ENCODE results near the gene NGEF.

Gene NGEF

DNA sequence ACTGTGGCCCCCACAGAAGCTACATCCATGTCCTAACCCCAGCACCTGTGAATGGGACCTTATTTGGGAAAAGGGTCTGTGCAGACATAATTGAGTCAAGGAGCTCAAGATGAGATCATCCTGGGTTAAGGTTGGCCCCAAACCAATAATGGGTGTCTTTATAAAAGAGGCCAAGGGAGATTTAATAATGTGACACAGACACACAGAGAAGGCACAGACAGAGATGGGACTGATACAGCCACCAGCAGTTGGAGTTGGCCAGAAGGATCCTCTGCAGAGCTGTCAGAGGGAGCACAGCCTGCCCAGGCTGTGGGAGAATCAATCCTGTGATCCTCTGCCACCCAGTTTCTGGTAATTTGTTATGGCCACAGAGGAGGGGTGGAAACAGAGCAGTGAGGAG, 116.9 kb downstream of the NGEF start:
- FAIRE-seq = no peak

DNA sequence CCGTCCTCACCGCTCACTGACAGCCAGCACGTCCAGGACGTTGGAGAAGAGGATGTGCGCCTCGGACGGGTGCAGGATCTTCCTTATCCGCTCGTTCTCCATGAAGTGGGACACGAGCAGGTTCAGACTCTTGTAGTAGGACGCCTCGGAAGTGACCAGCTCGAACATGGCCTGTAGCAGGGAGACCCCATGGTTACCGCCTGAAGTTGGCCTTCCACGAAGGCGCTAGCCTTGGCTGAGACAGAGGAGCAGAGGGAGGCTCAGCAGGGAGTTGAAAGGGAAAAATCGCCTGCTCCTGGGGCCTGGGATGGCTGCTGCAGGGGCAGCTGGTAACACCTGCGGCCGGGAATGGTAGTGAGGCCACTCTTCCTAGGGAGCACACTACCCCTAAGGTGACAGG, 118.3 kb downstream of the NGEF start:
- FAIRE-seq = no peak

DNA sequence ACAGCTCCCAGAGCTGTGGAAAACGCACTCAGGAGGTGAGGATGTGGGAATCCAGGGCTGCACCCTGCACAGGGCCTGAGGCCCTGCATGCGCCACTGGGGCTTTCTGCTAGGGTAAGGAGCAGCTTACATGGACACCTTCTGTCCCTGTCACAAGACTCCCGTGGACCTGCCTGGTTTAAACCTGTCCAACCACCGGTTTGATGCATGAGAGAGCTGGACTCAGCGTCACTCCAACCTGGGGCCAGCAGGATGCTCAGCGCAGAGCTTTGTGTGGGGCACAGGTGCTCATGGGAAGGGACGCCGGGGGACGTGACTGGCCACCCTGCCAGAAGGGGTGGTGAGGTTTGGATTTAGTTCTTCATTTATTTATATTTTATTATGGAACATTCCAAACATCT, 118.8 kb downstream of the NGEF start:
- FAIRE-seq = no peak

DNA sequence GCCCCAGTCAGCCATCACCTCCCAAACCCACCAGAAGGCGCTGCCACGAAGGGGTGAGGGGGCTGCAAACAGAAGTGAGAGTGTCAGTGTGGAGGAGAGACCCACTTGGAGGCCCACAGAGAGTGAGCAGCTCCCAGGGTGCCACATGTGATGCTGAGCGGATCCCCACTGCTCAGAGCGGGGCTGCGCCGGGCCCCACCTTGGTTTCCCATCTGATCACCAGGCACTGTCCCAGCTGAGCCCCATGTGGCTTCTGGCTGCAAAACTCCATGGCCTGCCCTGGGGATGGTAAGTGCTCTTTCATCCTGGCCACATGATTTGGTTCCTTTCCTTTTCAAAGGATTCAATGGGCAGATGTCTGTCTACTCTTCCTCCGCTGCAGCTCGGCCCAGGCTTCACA, 119.2 kb downstream of the NGEF start:
- no peak for FAIRE-seq

DNA sequence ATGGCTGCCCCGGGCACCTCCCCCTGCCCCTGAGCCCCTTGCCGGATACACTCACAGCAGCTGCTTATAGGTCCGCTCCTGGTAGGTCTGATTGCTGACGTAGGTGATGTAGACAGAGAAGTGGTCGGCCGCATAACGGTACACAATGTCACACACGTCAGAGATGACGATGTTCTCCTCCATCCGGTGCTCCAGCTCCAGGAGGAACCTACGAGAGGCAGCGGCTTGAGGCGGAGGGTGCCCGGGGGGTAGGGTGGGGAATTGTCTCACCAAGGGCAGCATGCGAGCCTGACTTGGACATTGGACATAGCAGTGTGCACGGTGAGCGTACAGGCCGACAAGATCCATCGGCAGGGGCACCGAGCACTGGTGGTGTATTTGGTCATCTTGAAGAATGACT, 120.2 kb downstream of the NGEF start:
- no peak for FAIRE-seq

DNA sequence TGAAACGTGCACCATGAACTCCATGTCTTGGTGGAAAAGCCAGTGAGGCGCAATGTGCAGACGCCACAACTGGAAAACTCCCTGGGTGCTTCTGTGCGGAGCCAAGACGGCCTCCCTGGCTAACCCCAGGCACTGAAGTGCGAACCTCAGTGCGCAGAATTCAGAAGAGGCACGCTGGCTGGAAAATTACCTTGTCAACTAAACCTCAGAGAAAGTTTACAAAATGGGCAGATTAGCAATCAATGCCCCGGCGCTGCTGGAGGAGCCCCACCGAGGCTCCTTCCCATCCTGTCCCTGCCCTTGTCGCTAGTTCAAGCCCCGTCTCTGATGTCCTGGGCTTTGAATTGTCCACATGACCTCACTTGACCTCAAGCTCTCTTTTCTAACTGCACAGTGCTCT, 120.8 kb downstream of the NGEF start:
- FAIRE-seq = no peak

DNA sequence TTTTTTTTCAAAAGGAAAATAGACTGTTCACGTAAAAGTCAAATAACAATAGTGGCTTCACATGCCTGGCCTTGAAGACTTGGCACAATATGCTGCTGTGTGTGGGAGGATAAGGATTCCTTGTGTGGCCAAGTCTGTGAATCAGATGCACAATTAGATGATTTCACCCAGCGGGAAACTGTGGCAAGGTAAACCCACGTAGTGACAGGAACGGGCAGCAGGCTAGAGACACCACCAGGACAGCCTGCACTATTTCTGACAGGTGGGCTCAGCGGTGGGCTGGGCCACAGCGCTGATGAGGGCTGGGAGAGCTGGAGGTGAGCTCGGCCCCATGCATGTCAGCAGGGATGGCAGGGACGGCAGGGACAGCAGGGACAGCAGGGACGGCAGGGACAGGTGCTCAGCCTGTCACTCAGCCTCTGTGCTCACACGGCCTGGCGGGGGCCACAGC, 121.4 kb downstream of the NGEF start:
- no peak for FAIRE-seq

DNA sequence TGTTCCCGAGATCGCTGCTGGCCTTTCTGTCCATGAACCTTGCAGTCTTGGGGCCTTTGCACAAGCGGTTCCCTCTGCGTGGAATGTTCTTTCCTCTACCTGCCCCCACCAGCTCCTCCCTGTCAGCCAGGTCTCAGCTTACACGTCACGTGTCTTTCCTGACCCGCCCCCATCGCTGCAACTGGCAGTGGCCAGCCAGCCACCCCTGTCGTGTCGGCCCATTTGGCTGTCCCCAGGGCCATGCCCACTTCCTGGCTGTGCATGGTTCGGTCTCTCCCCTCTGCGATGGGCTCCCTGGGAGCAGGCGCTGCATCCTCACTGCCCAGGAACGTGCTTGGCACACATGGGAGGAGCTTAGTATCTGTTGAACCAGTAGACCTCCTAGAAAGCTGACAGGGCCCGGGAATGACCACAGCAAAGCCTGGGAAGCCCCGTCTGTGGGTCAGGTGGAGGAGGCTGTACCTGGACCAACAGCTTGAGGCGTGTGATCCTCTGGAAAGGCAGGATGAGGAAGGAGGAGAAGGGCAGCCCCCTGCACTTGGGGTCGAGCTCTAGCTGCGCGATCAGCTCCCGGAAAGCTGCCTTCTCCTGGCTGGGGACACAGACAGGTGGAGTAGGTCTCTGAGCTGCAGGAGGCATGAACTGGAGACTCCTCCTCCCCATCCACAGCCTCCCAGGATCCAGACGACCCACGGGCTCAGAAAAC, 122.0 kb downstream of the NGEF start:
- no peak for FAIRE-seq

DNA sequence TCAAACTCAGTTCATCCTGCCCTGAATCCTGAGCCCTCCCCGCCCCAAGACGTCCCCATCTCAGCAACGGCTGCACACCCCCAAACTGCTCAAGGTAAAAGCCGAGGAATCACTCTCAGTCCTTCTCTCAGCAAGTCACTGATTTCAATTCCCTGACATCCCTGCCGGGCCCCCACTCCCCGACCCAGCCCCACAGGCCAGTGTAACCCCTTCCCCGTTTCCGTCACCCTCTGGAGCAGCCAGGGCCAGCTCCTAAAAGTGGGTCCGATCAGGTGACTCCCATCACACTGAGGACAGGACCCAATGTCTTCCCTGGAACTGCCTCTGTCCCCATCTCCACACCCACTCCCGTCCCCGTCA, 122.5 kb downstream of the NGEF start:
- FAIRE-seq = no peak

DNA sequence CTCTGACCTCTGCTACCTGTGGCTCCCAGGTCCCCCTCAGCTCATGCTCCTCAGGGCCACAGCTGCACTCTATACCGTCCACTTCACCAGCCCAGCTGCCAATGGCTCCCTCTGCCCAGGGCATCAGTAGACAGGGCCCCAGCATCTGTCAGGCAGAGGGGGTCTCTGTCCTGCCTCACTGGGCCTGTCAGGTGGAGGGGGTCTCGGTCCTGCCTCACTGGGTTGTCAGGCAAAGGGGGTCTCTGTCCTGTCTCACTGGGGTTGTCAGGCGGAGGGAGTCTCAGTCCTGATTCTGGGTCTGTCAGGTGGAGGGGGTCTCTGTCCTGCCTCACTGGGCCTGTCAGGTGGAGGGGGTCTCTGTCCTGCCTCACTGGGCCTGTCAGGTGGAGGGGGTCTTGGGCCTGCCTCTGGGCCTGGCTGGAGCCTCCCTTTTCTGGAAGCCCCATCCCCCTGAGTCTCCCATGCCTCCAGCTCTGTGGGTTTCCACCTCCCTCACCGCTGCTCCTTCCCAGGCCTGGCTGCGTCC, 123.1 kb downstream of the NGEF start:
- FAIRE-seq = no peak

DNA sequence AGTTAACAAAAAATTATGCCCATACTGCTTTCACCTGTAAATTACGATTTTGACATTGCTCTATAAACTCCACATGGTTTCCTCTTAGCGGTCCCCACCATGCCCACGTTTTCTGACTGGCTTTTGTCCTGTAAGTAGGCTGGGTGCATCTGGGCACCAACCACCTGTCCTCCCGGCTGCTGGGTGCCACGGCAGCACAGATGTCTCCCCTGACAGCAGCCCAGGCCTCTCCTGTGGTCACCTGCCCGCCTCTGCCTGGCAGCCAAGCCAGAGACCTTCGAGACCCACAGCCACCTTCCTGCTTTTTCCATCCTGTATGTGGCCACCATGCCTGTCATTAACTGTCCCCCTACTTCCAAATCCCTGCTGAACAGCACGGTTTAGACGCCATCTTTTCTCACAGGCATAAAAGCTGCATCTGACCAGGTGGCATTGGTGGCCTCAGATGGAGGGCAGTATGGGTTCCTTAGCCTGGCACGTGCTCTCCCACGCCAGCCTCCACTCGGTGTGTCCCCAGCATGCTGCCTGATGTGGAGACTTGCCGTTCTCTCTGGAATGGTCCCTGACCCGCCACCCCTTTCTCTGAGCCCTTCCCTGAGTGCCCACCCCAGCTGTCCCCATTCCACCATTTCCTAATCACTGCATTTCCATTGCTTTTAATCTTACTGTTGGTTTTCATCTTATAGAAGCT, 124.1 kb downstream of the NGEF start:
- FAIRE-seq = no peak

DNA sequence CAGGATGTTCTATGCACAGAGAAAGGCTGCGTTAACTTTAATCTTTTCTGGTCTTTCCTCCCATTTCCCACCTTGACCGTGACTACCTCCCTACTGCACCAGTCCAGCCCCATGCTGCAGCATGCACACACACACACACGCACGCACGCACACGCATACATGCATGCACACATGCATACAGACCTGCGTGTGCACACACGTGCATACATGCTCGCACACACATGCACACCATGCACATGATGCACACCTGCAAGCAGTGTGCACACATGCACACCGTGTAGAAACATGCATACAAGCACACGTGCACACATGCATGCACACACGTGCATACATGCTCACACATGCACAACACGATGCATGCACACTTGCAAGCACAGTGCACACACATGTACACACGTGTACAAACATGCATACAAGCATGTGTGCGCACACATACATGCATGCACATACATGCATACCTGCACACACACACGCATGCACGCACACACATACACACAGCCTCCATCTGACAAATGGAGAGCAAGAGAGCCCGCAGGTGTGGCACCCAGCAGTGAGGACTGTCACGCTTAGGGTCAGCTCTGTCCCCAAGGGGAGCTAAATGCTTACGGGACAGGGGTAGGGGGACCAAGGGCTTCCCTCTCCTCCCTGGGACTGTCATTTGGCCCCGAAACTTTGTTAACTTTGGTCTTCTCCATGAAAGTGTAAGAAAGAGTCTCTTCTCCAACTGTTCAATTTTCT, 124.8 kb downstream of the NGEF start:
- FAIRE-seq = no peak

DNA sequence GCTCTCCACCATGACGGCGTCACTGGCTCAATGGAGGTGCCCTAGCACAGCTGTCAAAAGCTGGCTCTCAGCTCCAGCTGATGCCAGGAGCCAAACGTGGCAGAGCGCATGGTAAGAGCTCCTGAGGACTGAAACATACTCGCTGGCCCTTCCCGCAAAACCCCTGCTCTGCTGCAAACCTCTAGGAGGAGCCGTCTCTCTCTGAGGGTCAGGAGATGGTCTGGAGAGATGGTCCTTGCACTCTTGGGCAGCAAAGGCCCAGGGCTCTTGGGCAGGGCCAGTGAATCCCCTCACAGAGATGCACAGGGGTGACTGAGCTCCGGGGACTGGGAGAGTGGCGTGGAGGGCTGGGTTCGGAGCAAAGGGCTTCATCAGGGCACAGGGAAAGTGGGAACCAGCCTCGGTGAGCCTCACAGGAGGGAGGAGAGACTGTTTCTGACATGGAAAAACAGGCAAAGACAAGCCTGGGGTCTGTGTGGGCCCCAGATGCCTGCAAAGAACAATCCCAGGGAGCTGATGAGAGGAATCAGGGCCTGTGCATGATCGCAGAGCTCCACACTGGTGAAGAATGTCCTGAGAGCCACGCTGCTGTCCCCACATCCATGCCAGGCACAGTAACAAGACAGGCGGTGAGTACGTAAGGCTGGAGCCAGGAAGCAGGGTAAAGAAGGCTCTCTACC, 125.7 kb downstream of the NGEF start:
- no peak for FAIRE-seq

DNA sequence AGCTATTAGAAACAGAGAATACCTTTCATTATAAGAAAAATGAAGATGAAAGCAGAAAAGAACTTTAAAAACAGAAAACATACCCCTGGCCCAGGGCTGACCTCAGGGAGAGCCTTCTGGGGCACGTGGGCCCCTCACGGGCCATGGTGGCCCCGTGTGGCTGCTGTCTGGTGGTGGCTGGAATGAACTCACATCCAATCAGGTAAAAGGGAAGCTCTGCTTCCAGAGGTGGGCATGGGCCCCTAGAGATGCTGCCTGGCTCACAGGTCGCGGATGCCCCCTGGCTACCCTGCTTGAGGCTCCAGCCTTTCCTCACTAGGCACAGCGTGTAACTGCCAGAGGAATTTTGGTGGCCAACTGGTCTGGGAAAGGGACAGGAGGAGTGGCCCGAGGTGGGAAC, 126.4 kb downstream of the NGEF start:
- no peak for FAIRE-seq

DNA sequence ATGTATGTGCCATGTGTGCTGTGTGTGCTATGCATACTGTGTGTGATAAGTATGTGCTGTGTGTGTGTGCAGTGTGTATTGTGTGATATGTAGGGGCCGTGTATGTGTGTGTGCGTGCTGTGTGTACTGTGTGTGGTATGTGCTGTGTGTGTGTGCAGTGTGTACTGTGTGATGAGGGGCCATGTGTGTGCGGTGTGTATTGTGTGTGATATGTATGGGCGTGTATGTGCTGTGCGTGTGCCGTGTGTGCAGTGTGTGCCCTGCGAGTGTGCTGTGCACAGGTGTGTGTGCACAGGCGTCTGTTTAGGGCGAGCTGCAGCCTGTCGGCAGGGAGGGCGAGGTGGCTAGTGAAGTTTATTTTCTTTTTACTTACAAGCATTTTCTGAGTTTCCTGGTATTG, 126.9 kb downstream of the NGEF start:
- no peak for FAIRE-seq

DNA sequence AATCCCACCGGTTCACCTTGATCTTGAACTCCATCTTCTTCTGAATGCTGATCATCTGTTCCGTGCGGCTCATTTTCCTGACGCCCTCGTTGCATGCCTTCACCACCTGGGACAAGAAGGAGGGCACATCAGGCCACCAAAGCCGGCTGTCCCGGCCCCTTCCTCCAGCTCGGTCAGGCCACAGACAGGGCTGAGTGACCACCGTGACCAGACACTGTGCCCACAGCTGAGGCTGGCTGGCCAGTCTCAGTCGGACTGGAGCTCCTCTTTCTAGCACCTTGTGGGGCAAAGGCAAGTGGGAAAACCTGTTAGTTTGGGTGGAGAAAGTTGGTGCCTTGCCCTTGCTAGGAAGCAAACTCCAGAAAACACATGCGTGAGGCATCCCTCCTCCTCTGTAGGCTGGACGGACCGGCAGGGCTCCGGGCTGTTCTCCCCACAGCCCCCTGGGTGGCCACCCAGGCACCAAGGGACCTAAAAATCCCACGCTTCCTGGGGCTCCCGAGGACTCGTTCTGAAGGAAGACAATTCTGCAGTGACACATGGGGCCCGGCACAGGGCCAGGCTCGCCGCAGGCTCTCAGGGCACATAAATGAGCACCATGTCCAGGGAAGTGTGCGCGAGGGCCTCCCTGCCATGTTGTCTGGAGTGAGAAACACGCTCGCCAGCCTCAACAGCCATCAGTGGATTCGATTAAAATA, 127.6 kb downstream of the NGEF start:
- FAIRE-seq = no peak

DNA sequence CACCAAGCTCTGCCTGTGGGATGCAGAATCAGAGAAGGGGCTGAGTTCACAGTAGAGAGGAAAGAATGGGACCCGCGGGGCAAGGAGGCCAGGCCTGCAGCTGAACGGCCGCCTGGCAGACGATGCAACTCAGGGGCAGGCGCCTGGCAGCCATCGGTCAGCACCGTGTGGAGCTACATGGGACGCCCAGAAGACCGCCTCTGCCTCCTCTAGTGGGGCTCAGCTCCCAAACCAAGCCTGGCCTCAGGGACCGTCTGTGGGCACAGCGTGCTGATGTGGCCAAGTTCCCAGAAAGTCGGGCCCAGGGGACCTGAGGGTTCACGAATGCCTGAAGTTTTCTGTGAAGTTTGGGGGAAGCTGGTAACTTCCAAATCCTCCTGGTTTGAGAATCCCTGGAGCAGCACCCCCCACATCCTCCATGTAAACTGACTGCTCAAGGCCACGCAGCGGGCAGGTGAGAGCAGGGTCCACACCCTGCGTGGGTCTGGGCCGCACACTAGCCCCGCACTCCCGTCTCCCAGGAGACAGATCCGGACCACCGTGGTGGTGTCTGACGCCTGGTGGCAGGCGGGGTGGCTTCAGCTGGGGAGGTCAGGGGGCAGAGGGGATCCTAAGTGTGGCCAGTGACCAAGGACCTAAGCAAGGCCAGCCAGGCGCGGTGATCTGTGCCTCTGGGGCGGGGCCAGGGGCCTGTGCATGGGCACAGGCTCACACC, 128.3 kb downstream of the NGEF start:
- FAIRE-seq = no peak

DNA sequence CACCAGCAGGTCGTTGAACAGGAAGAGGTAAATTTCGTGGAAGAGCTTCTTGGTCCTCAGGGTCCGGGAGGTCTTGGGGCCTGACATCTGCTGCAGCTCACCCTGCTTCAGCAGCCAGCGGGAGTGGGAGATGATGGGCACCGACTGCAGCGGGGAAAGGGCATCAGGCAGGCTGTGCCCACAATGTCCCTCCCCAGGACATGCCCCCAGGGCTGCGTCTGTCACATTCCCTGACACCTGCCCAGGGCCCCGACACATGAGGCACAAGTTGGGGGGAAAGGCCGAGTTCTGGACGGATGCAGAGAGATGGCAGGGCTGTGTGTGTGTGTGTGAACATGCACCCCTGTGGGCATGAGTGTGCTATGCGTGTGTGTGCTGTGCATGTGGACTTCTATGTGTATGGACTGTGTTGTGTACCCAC, 129.0 kb downstream of the NGEF start:
- no peak for FAIRE-seq

DNA sequence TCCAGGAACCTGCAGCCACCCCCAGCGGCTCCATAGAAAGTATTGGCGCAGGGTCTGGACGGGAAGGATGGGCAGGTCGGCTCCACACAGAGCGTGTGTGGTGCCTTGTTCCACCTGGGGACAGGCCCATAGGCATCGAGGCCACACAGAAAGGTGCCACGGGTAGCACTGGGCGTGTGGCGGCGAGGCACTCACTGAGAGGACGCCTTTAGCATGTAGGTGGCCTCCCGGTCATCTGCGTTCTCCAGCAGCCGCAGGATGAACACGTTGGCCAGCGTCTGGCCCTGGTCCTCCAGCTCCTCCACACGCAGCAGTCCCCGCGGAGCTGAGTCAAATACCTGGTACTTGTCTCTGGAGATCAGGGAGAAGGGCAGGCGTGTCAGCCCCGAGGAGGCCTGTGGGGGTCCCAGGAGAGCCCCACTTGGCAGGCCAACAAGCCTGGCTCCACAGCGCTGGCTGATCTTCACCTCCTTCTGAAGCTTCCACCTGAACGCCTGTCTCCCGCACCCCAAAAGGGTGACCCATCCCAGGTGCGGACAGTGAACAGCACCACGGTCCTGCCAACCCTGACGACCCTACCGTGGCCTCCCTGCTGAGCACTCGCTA, 129.8 kb downstream of the NGEF start:
- no peak for FAIRE-seq

DNA sequence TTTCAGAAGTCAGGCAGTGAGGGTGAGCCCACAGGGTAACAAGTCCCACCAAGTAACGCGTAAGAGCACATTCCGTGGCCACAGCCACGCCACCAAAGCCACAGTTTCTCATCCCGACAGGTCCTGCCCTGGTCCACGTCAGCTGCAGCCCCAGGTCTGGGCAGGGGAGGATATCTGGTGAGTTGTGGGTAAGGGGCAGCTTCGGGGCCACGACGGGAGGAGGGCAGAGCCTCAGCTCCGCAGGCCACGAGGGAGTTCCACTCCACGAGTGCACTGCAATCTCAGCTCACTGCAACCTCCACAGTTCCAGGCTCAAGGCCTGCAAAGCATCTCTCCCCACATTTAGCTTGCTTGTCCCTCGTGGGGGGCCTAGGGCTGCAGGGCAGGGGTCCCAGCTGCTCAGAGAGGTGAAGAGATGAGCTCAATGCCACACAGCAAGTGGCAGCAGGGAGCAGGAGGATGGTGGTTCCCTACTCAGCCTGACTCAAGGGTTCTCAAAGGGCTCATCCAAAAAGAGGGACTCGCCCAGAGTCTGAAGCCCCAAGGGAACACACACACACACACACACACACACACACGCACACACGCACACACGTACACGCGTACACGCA, 130.4 kb downstream of the NGEF start:
- no peak for FAIRE-seq

DNA sequence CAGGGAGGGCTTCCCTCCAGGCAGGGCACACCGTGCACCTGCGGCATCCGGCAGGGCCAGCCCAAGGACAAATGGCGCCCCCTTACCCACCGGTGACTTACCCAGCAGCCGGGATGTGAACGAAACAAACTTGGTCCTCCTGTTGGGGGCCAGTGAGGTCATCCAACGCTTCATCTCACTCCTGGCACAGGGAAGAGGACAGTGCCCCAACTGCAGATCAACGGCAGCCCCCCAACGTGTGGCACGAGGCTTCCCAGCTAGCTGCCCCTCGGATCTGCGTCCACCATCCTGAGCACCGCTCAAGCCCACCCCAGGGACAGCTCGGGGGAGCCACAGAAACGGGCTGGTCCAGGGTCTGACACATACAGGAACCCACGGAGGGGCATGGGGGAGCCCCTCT, 131.0 kb downstream of the NGEF start:
- FAIRE-seq = no peak
